Dermis microvascular lymphatic vessel endothelial cell (primary cell): ENCODE data around the gene RAD18. TPM values are rescaled to one million over a fixed set of nuclear protein-coding genes. Genes with fewer than 3 reads are reported as not detected.

Source experiments
- DNase-seq, 2 donors: peaks; one replicate each; pipeline versions ENCODE4 v3.0.0 to v3.0.0-alpha.2; 2010; ENCODE audit warnings: low read depth in 2 of 2
- total RNA-seq: library from RNA; depleted of rRNA; stranded (reverse); fragments of >200 nt; gene quantifications from 2 replicates; pipeline ENCODE4 v1.2.1, GENCODE V29; 2014

The RAD18 gene
- total RNA-seq, 1 donor from 2014 or later, result 7.6 TPM

DNA sequence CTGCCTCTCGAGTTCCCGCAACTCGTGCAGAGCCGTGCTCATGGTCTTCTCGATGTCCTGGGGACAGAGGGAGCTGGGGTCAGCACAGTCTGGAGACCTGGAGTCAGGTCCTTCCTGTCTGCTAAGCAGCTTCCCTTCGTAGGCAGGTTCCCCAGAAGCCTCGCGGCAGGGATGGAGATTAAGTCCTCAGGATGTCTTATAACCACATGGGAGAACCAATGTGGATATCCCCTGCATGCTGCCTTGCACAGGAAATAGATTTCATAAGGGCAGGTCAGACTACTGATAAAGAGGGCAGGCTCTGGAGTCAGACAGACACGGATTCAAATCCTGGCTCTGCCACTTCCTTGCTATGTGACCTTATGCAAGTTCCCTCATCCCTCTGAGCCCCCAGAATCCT lies 22.6 kb upstream of the RAD18 start:
- no peak for DNase-seq

DNA sequence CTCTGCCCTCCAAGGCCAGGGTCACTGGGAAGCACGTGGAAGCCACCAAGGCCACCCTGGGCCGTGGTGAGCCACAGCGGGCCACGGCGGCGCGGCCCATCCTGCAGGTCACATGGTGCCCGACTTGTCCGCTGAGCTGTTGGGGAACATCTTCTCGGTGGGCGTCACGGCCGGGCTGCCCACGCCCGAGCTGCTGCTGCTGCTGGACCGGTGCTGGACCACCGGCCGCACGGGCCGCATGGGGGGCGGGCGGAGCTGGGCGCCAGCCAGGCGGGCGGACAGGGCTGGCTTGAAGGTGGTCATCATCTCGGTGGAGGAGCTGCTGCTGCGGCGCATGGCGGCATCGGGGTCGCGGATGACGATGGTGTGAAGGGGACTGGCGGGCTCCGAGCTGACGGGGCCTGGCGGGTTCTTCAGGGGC lies 22.1 kb upstream of the RAD18 start:
- no peak for DNase-seq

DNA sequence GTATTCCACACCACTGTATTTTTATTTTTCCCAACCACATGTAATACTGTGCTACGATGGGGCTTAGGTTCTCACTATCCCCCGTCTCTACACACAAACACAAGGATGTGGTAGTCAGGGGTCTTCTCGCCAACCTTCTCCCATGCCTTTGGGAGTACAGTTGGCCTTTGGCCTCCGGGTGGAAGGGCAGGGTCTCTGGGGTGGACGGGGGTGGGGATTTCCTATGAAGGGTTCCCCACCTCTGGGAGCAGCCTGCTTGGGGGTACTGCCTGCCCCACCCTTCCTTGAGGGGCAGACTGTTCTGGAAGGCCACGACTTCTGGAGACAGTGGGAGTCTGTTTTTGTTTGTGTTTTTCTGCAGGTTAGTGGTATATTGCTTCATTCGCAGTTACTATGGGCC lies 21.3 kb upstream of the RAD18 start:
- no peak for DNase-seq

DNA sequence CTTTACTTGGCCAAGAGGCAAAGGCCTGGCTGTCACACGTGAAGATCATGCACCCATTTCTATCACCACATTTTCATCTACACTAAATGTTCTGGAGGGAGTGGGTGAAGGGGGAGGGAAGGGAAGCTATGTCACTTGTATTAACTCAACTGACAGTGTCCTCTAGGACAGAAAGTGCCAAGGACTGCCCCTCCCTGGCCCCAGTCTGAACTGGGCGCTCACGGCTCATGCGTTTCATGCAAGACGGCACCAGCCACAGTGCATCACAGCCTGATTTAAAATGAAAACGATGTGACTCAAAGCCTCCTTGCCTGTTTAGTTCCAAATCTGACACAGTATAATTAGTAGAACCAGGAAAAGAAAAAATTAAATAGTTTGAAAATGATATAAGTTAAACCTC lies 20.8 kb upstream of the RAD18 start:
- DNase-seq, result no peak

DNA sequence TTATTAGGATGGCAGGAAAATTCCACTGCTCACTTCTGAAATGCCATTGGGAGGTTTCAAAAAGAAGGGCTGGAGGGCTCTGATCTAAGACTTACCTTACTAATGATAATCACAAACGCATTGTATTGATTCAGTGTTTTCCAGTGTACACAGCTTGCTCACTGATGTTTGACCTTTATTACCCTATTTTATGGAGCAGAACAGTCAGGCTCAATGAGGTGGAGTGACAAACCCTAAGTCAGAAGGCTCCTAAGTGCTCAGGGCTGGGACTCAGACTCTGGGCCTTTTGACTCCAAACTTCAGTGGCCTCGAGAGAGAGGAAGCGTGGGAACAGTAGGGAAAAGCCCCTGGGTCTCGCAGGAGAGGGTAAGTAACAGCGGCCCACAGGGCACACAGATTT lies 20.3 kb upstream of the RAD18 start:
- no peak for DNase-seq

DNA sequence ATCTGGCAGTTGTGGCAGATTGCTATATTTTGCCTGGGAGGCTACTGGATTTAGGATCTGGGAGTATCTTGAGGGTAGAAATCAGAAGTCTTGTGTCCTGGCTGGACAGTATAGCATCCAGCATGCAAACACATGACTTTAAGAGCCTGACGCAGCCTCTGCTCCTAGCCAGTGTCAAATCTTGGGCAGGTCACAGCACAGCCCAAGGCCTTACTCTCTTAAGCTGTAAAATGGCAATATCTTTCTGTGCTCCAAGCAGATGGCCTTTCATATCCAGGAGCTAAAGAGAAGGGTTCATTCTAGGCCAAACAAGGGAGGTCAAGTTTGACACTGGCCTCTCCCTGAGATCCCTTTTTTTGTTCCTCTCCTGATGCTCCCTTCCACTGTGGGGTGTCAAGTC lies 19.8 kb upstream of the RAD18 start:
- no peak for DNase-seq

DNA sequence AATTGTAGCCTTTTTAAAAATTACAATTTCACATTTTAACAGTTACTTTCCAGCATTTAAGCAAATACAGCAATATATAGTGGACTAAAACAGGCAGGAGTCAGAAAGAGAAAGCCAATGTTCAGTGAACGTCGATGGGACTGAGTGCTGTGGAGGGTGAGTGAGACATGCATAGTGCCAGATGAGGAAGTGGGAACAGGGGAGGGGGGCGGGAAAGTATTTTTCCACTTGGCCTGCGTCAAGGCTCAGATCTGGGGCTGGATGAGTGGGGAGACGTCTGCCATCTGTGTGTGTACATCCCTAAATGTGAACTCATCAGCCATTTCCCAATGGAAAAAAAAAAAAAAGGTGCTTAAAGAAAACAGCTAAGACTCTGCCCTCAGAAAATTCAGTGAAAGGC lies 19.2 kb upstream of the RAD18 start:
- DNase-seq, result peak; percentile 17 to 20

DNA sequence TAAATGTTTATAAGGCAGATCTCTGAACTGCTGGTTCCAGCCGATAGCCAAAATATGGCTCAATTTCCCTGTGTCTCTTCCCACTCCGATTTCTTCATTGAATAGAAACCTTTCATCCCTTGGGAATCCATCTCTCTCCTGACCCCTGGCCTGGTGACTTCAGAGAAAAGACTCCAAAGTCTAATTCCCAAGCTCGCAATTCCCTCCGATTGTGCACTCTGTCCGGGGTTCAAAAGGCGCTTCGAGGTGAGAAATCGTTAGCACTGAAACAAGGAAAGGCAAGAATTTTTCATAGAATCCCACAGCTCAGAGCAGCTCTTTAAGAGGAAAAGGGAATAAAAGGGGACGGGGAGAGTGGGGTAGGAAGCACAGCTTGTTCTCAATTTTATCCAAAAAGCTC lies 18.4 kb upstream of the RAD18 start:
- DNase-seq, result no peak

DNA sequence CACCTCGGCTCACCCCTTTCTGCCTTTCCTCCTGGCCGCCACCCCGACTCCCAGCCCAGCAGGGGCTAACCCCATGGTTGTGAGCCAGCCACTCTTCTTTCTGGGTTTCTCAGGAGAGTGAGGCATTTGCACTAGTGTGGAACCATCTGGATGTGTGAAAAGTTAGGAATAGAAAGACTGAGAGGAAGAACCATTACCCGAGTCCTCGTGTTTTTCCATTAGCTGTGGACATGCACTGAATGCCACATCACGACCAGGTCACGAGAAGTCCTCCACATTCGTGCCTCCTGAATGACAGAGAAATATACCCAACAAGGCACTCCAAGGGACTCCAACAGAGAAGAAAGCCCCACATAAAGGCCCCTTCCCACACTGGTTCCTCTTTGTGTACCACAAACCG lies 18.0 kb upstream of the RAD18 start:
- no peak for DNase-seq

DNA sequence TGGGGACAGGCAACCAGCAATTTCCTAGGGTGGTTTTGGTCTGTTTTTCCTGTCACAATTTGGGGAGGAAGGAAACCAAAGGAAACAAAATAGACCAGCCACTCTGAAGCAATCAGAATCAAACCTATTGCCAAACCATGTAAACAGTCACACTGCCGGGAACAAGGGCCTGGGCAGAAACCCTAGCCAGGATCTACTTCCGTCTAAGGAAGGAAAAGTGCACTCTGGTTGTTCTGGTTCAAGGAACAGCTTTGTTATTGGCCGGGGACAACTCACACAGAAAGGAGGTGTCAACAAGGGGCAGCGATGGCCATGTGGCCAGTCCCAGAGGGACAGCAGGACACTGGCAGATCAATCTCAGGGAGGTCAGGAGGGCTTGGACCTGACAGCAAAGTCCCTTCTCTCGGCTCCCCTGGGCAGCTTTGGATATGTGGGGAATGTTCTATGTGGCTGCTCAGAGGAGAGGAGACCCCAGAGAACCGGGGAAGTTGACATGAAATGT lies 17.5 kb upstream of the RAD18 start:
- DNase-seq, result no peak

DNA sequence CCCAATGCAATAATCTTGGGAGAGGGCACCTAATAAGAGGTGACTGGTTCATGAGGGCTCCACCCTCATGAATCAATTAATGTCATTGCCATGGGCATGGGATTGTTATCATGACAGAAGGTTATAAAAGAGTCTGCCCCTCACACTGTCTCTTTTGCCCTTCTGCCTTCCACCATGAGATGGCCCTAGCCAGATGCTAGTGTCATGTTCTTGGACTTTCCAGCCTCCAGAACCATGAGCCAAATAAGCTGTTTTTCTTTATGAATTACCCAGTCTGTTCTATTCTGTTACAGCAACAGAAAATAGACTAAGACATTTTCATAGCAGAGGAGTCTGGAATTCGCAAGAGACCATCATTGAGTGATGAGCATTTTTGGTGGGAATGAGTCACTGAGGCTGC lies 16.0 kb upstream of the RAD18 start:
- DNase-seq, result no peak

DNA sequence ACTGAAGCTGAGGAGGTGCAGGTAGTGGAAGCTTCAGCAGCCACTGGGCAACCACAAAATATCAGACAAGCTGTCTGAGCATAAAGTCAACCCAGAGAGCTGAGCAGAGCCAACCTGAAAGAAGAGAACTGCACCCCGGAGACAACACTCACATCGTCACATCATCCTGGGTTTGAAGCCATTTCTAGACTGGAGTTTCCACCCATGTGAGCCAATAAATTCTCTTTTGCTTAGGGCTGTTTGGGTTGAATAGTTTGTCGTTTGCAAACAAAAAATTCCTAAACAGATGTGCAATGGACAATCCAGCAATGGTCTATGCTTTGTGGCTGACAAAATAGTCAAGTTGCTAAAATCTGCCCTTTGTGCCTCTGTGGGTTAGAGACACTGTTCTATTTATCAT lies 15.3 kb upstream of the RAD18 start:
- no peak for DNase-seq

DNA sequence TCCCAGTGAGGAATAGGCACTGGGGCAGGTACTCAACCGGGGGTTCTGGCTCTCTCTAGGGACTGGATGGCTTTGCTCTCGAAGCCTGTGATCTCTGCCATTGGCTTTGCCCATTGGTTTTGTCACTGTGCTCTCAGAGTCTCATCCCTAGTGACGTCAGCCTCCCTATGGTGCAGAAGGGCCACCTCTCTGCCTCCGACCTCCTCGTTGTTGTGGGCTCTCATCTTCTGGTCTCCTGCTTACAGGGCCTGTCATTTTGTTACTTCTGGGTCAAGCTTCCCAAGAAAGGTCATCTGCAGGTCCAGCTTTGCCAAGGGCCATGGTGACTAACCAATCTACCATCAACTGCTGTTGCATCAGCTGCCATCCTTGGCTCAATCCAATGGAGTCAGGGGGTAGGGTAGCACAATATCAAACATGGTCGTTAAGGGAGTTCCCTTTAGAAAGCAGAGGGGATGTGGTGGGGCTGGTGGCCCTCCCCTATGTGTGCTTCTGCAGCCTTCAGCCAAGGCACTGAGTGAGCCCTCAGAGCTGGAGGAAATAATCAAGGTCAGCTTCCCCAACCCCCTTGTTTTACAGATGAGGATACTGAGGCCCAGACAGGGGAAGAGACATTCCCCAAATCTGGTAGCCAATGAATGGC lies 13.4 kb upstream of the RAD18 start:
- no peak for DNase-seq

DNA sequence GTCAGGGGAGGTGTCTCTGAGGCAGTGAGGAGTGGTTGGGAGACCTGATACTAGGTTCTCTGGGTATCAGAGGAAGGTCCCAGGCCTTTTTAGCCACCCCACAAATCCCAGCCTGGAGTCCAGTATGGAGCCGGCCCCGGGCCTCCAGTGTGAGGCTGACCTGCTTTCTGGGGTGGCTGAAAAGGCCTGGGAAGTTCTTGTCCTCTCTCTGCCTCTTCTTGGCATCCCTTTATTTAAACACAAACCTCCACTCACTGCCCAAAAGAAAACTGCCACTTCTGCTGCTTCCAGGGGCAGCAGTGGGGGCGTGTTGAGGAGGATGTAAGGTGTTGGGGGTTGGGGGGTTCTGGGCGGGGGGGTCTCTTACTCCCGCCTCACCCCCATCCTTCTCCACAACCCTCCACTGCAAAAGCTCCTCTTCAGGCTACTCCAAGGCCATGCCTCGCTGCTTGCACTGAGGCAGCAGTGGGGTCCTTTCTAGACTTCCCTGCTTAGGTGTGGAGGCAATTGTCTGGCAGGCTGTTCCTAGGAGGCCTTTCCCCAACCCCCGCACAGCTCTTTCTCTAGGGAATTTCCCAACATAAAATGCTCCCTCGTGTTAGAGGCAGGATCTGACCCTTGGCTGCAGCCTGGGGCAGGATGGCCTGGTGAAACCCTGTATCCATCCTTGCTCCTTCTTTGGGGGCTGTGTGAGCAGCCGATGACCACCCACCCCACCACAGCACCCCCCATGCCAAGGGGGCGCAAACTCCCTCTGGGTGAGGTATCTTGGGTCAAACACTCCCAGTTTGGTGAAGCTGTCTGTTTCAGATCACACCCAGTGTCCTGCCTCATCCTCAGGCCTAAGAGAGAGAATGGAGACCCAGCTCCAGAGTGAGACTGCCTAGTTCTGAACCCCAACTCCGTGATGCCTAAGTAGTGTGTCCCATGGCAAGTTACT lies 12.1 kb upstream of the RAD18 start:
- no peak for DNase-seq

DNA sequence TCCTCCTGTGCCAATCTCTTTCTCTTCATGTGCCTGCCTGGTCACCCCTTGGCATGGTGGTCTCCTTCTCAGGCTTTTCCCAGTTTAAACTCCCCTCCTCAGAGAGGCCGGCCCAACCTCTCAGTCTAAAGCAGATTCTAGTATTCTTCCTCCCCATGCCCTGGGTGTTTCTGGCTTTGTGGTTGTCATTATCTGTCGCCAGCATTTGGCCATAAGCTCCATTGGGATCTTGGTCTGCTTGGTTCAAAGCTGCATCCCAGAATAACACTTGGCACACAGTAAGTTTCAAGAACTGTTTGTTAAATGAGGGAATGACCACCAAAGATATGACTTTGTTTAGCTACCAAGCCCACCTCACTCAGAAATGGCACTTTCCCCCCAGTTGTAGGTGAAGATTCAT lies 11.2 kb upstream of the RAD18 start:
- no peak for DNase-seq

DNA sequence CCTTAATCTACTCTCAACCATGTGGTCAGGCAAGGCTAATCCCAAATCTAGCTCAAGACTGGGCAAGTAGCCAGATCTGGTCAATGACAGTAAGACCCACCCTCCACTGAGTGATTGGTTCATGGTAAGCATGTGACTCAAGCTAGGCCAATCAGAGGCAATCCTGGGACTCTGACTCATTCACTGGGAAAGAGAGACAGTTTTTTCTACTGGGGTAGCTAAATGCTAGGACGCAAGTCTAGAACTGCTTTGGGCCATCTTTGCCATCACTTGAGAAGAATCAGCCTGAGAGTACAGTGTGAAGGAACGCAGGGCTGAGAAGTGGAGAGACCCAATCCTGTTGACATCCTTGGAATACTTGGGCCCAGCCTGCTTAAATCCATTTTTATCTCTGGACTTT lies 9.4 kb upstream of the RAD18 start:
- DNase-seq, result peak in 1 of 2 donors; percentile 34

DNA sequence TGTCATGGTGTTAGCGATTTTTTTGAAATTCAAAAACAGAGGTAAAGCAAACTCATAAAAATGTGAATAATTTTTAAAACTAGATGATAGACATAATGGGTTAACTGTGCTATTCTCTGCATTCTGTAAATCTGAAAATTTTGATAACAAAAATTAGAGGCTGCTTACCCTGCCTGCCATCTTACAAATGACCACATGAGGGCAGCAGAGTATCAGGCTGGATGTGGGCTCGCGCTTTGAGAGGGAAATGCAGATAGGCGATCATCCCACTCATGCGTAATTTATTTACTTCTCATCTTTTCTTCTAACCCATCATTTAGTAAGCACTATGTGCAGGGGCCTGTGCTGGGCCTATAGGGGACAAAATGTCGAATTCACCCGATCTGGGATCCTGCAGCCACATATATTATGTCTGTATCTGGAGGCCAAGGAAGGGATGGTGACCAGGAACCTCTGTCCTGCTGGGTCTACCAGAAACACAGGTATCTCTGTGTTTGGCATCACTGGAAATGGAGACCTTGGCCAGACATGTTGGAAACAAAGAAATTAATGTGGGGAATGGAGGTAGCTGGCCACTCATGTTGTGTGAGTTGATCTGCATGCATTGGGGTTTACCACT lies 7.8 kb upstream of the RAD18 start:
- peak; percentile 50 to 60 for DNase-seq

DNA sequence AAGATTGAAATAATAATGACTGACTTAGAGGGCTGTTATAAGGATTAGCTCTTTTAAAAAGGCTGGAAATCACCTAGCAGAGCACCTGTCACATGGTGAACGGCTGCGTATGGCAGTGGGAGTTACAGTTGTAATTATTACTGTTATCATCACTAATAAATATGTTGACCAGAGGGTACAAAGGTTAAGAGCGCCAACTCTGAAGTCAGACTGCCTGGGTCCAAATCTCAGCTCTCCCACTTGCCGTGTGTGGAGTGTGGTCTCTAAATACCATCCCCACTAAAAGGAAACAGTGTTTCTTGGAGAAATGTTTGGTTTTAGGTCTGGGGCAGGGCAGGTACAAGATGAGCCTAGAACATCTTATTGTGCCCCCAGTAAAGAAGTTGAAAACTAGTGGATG lies 6.0 kb upstream of the RAD18 start:
- DNase-seq, result no peak

DNA sequence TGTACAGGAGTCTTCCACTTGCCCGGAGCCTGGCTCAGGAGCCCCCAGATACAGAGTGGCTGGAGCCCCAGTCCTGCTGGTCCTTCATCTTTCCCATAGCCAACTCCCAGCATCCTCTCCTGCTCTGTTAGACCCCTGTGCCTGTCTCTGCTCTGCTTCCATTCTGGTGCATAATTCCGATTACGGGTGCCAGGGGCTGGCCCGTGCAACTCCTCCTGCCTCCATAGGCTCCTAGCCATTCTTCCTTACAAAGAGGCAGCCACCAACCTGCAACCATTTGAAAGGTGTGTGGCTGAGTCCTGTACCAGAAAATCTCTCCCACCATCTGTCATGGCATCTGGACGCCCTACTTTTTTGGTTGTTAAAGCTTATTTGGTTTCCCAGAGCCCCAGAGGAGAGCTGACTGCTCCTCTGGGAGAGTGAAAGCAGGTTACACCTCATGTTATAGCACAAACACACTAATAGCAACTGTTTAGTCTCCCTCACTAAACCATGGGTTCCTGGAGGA lies 5.2 kb upstream of the RAD18 start:
- no peak for DNase-seq

DNA sequence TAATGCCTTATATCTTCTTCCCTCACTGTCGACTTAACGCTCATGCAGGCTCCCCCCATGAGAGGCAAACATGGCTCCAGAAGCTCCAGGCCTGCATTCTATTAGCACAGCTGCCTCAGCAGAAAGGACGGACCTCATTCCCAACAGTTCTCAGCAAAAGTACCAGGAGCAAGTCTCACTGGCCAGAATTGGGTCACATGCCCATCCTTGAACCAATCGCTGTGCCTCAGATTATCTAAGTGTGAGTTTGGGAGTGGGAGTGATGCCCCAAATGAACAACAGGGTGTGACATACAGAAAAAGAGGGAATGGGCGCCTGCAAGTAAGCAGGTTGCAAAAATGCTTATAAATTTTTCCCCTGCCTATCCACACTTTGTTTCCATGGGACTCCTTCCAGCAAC lies 4.3 kb upstream of the RAD18 start:
- no peak for DNase-seq

DNA sequence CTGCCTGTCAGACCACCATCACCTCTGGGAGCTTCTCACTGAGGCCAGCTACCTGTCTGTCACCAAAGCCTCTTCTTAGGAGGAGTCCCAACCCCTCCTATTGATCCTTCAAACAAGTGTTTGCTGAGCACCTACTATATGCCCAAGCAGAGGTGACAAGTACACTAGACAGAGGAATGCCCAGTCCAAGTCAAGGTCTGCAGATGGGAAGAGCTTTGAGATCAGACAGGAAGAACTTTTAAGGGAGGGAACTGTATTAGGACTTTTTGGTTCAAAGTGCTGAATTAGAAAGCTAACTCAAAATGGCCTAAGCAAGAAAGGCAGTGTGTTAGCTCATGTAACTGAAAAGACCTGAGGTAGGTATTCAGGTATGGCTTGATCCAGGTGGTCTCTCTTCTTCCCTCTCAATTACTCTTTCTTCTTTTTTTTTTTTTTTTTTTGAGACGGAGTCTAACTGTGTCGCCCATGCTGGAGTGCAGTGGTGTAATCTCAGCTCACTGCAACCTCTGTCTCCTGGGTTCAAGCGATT lies 3.6 kb upstream of the RAD18 start:
- DNase-seq, result no peak
